ENCODE measurements around the gene FHIT.

DNA sequence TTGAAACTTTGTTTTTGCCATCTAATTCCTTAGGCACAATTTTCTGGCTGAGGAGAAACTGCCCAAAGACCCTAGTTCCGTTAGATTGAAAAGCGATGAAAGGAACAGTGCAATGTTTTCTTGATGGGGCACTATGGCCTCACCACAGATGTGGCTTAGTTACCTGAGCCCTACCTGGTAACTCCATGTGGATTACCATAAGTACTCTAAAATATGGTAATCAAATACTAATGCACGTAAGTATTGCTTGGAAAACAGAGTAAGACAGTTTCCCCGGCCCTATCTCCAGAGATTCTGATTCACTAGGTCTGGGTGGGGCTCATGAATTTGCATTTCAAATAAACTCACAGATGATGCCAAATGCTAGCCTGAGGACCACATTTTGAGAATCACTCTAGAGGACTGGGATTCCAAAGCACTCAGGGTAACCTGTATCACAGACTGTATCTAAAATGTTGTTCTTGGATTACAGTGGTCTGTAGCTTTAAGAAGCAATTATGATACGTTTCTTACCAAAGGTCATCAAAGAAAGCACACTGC is 806.3 kb downstream of the FHIT start:
- TF ChIP-seq, protein P1, sequence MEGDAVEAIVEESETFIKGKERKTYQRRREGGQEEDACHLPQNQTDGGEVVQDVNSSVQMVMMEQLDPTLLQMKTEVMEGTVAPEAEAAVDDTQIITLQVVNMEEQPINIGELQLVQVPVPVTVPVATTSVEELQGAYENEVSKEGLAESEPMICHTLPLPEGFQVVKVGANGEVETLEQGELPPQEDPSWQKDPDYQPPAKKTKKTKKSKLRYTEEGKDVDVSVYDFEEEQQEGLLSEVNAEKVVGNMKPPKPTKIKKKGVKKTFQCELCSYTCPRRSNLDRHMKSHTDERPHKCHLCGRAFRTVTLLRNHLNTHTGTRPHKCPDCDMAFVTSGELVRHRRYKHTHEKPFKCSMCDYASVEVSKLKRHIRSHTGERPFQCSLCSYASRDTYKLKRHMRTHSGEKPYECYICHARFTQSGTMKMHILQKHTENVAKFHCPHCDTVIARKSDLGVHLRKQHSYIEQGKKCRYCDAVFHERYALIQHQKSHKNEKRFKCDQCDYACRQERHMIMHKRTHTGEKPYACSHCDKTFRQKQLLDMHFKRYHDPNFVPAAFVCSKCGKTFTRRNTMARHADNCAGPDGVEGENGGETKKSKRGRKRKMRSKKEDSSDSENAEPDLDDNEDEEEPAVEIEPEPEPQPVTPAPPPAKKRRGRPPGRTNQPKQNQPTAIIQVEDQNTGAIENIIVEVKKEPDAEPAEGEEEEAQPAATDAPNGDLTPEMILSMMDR (IDR thresholded peaks at IDR 0.05): no peak
- TF ChIP-seq EP300 (IDR thresholded peaks at IDR 0.05) (no peak), POLR2AphosphoS5 (IDR thresholded peaks at IDR 0.05) (no peak), POLR2A (IDR thresholded peaks at IDR 0.05) (no peak)

Data from suprapubic skin (tissue), 4 donors.